Coronary artery (tissue), 2 donors: Measurements from ENCODE around the gene CCDC54.

Experiments
- DNase-seq: peaks from one replicate; pipeline ENCODE4 v3.0.0-alpha.2; 2017; ENCODE audit warnings: low spot score
- H3K27ac ChIP-seq, 2 donors: fragments of 200-600 bp; sonication (generic); one replicate each; pipeline ENCODE4 v1.5.1; 2016 to 2019
- H3K4me3 ChIP-seq: fragments of 200-600 bp; sonication (generic); 2 replicates; pipeline ENCODE4 v1.5.1; 2016; ENCODE audit warnings: mild to moderate bottlenecking, moderate library complexity
- TF ChIP-seq, protein P1 (sequence below): fragments of 200-600 bp; sonication (generic); IDR thresholded peaks from one replicate; pipeline ENCODE4 v1.5.1; 2019; ENCODE audit warnings: antibody characterized with exemption

Gene CCDC54

DNA sequence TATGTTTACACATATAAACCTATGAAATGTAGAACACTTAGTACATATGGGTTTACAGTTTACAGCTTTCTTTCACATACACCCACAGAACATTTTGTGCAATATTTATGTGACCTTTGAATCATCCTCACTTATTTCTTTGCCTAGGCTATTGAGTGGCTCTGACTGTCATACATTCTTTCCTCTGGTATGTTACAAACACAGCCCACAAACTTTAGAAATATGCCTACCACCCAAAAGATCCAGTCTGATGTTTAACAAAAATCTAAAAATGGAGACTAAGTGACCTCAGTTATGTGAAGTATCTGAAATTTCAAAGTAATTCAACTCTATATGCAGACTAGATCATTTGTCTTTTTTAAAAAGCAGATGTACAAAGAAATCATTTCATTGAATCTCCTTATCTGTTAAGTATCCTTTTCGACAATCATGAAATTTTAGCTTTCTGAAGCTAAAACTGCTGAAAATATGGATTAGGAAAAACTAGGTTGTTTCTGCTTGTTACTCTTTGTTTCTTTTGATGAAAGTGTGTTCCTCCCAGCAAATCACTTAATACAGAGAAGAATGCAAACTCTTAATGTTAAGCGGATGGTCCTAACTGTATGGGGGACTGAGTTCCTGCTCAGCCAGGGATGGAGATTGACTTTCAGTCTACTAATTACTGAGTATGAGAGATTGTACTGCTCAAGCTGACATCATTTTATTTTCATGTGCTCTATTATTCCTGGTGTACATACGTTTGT, 27.7 kb downstream of the CCDC54 start:
- no peak overlapping the region for H3K4me3 ChIP-seq
- TF ChIP-seq, protein P1, sequence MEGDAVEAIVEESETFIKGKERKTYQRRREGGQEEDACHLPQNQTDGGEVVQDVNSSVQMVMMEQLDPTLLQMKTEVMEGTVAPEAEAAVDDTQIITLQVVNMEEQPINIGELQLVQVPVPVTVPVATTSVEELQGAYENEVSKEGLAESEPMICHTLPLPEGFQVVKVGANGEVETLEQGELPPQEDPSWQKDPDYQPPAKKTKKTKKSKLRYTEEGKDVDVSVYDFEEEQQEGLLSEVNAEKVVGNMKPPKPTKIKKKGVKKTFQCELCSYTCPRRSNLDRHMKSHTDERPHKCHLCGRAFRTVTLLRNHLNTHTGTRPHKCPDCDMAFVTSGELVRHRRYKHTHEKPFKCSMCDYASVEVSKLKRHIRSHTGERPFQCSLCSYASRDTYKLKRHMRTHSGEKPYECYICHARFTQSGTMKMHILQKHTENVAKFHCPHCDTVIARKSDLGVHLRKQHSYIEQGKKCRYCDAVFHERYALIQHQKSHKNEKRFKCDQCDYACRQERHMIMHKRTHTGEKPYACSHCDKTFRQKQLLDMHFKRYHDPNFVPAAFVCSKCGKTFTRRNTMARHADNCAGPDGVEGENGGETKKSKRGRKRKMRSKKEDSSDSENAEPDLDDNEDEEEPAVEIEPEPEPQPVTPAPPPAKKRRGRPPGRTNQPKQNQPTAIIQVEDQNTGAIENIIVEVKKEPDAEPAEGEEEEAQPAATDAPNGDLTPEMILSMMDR: no peak

DNA sequence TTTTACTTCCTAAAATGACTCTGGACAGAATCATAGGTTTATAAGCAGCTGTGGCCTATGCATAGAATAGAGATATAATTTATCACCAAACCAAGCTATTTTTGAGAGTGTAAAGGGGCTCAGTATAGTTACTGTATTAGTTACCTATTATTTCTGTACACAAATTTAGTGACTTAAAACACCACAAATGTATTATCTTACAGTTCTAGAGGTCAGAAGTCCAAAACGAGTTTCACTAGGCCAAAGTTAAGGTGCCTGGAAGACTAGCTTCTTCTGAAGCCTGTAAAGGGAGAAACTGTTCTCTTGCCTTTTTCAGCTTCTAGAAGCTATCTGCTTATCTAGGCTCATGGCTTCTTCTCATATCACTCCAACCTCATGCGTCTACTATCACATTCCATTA, 30.1 kb downstream of the CCDC54 start:
- Histone ChIP-seq H3K27ac (no peak overlapping the region), H3K4me3 (no peak overlapping the region)
- DNase-seq: no peak
- TF ChIP-seq, protein P1: no peak

More for the DNA sequence above, 27.7 kb downstream of the CCDC54 start:
- H3K27ac ChIP-seq: no peak overlapping the region
- DNase-seq: no peak

DNA sequence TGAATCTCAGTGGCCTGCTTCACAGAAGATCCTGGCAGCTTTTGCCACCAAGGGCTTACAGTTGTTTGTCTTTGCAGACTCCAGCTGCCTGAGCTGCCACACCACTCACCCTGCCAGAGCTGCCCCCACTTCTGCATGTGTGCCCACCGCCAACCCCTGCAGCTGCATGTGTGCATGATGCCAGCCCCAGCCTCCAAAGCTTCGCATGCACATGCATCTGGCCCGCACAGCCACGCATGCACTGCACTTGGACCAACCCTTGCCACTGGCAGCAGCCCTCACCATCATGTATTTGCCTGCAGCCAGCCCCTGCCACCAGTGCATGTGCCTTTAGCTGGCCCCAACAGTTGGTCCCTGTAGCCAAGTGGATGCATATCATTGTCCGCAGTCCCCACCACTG, 31.3 kb downstream of the CCDC54 start:
- TF ChIP-seq, protein P1: no peak
- Histone ChIP-seq H3K27ac (no peak overlapping the region), H3K4me3 (no peak overlapping the region)
- DNase-seq: no peak

DNA sequence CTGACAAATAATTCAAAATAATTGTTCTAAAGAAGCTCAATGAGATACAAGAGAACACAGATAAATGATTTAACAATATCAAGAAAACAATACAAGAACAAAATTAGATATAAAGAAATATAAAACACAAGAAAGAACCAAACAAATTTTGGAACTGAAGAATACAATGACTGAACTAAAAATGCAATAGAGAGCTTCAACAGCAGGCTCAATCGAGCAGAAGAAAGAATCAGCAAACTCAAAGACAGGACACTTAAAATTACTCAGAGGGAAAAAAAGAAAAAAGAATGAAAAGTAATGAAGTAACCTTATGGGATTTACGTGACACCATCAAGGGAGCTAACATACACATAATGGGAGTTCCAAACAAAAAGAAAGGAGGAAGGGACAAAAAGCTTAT, 32.1 kb downstream of the CCDC54 start:
- H3K4me3 ChIP-seq: no peak overlapping the region
- no peak overlapping the region for H3K27ac ChIP-seq
- DNase-seq: no peak
- TF ChIP-seq, protein P1: no peak

DNA sequence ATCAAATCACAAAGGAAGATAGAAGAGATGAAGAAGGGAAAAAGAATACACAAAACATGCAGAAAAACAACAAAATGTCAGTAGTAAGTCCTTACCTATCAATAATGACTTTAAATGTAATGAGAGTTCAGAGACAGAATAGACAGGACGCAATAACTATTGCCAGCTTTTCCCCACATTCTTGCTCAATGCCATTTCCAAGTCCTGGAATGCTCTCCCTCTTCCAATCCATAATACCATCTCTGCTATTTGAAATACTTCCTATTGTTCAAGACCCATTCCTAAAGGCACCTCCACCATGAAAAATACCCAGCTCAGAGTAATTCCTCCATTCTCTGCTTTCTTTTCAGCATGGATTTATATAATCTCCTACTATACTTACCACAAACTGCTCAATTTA, 33.4 kb downstream of the CCDC54 start:
- TF ChIP-seq, protein P1: no peak
- Histone ChIP-seq H3K27ac (no peak overlapping the region), H3K4me3 (no peak overlapping the region)
- DNase-seq: no peak

DNA sequence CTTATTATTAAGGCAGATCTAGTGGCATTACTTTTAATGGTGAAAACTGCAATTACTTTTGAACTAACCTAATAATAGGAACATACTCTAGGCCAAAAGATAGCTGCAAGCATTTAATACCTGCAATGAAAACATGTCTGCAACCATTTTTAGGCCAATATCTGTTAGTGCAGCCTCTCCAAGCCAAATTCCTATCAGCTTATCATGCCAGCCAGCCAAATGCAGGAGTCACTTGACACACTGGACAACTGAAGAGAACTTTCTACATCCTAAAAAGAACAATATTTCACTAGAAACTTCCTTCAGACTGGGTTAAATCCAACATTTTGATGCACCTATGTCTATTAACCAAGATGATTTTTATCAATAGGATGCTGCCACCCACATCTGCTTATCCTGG, 33.8 kb downstream of the CCDC54 start:
- TF ChIP-seq, protein P1: no peak
- DNase-seq: no peak
- Histone ChIP-seq H3K4me3 (no peak overlapping the region), H3K27ac (no peak overlapping the region)

DNA sequence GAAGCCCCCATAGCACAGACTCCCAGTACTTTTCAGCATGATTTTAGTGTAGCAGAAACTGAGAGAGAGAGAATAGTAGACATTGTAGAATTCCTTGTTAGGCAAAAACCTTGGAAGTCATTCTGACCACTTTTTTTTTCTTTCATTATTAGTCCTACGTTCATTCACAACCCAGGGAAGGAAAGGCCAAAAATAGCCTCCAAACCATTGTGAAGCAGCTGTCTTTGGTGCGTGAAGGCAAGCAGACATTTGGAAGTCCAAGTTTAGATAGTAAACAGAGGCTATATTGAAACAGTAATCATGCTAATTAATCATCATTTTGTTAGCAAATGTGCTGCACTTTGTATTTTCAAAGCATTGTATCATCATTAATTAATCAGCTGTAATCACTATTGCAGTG, 34.5 kb downstream of the CCDC54 start:
- DNase-seq: no peak
- Histone ChIP-seq H3K4me3 (no peak overlapping the region), H3K27ac (no peak overlapping the region)
- TF ChIP-seq, protein P1: no peak
